ENCODE measurements around the gene GLB1L3. TPM values are rescaled to one million over a fixed set of nuclear protein-coding genes. Genes with fewer than 3 reads are reported as not detected.

The GLB1L3 gene
- total RNA-seq, 4 donors from 2014 or later, result not detected

GRCh38 chr11:134236834-134237556 lies 39.2 kb upstream of the GLB1L3 start:
- H3K4me3 ChIP-seq, result no peak overlapping the region
- in situ Hi-C loops (cut with MboI; ENCODE audit: low sequenced_read_pairs in 4 of 4), result no loop called here
- H3K4me1 ChIP-seq, result no peaks in the 10 kb centered on the region
- no peaks in the 10 kb centered on the region for H3K27me3 ChIP-seq
- TF ChIP-seq, protein P1, sequence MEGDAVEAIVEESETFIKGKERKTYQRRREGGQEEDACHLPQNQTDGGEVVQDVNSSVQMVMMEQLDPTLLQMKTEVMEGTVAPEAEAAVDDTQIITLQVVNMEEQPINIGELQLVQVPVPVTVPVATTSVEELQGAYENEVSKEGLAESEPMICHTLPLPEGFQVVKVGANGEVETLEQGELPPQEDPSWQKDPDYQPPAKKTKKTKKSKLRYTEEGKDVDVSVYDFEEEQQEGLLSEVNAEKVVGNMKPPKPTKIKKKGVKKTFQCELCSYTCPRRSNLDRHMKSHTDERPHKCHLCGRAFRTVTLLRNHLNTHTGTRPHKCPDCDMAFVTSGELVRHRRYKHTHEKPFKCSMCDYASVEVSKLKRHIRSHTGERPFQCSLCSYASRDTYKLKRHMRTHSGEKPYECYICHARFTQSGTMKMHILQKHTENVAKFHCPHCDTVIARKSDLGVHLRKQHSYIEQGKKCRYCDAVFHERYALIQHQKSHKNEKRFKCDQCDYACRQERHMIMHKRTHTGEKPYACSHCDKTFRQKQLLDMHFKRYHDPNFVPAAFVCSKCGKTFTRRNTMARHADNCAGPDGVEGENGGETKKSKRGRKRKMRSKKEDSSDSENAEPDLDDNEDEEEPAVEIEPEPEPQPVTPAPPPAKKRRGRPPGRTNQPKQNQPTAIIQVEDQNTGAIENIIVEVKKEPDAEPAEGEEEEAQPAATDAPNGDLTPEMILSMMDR (IDR thresholded peaks at IDR 0.05 in 4 of 5, conservative IDR thresholded peaks at IDR 0.05 in 1 of 5), result no peak
- TF ChIP-seq POLR2A (IDR thresholded peaks at IDR 0.05), result no peak
- H3K9me3 ChIP-seq, result no peaks in the 10 kb centered on the region
- H3K27ac ChIP-seq, result no peak overlapping the region
- ATAC-seq, result no peak
- intact Hi-C loops (cut with DNase I; ENCODE audit: low total_unique reads), result no loop called here
- DNase-seq, result no peak
- H3K36me3 ChIP-seq, result peaks cover 0 to 44% of the 10 kb centered on the region in 2 donors

- no peaks in the 10 kb centered on the region for H3K27me3 ChIP-seq
- intact Hi-C loops (cut with DNase I; ENCODE audit: low total_unique reads), result no loop called here
- H3K9me3 ChIP-seq, result no peaks in the 10 kb centered on the region
- no peak overlapping the region for H3K27ac ChIP-seq
- H3K4me1 ChIP-seq, result no peaks in the 10 kb centered on the region
- H3K4me3 ChIP-seq, result no peak overlapping the region
- in situ Hi-C loops (cut with MboI; ENCODE audit: low sequenced_read_pairs in 4 of 4), result no loop called here
- no peak for ATAC-seq
- TF ChIP-seq, protein P1 (IDR thresholded peaks at IDR 0.05 in 4 of 5, conservative IDR thresholded peaks at IDR 0.05 in 1 of 5), result no peak
- no peak for TF ChIP-seq POLR2A (IDR thresholded peaks at IDR 0.05)
- H3K36me3 ChIP-seq, result peaks cover 0 to 50% of the 10 kb centered on the region in 2 donors
- no peak for DNase-seq
These were observed 38.6 kb upstream of the GLB1L3 start for GRCh38 chr11:134237557-134237922.

- Histone ChIP-seq H3K4me1 (no peaks in the 10 kb centered on the region), H3K9me3 (no peaks in the 10 kb centered on the region), H3K27ac (no peak overlapping the region), H3K36me3 (peaks cover 0 to 64% of the 10 kb centered on the region in 2 donors), H3K4me3 (no peak overlapping the region), H3K27me3 (no peaks in the 10 kb centered on the region)
- no peak for DNase-seq
- intact Hi-C loops (cut with DNase I; ENCODE audit: low total_unique reads) (no loop called here), in situ Hi-C loops (cut with MboI; ENCODE audit: low sequenced_read_pairs in 4 of 4) (no loop called here)
- no peak for TF ChIP-seq POLR2A (IDR thresholded peaks at IDR 0.05)
- TF ChIP-seq, protein P1 (IDR thresholded peaks at IDR 0.05 in 4 of 5, conservative IDR thresholded peaks at IDR 0.05 in 1 of 5), result no peak
- ATAC-seq, result no peak
These were observed 37.2 kb upstream of the GLB1L3 start for GRCh38 chr11:134238956-134239355.

DNA sequence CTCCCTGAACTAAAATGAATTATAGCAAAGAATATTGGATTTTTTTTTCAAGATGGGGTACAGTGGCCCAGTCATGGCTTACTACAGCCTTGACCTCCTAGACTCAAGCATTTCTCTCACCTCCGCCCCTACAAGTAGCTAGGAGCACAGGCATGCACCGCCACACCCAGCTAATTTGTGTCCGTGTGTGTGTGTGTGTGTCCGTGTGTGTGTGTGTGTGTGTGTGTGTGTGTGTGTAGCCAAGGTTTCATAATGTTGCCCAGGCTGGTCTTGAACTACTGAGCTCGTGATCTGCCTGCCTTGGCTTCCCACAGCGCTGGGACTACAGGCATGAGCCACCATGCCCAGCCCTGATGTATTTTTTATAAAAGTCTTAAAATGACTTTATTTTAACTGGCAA lies 35.6 kb upstream of the GLB1L3 start:
- intact Hi-C loops (cut with DNase I; ENCODE audit: low total_unique reads) (no loop called here), in situ Hi-C loops (cut with MboI; ENCODE audit: low sequenced_read_pairs in 4 of 4) (no loop called here)
- H3K9me3 ChIP-seq, result no peaks in the 10 kb centered on the region
- peaks cover 0 to 77% of the 10 kb centered on the region in 2 donors for H3K36me3 ChIP-seq
- H3K4me3 ChIP-seq, result no peak overlapping the region
- ATAC-seq, result no peak
- H3K4me1 ChIP-seq, result no peaks in the 10 kb centered on the region
- DNase-seq, result no peak
- H3K27me3 ChIP-seq, result no peaks in the 10 kb centered on the region
- H3K27ac ChIP-seq, result no peak overlapping the region
- TF ChIP-seq, protein P1 (IDR thresholded peaks at IDR 0.05 in 4 of 5, conservative IDR thresholded peaks at IDR 0.05 in 1 of 5), result no peak
- no peak for TF ChIP-seq POLR2A (IDR thresholded peaks at IDR 0.05)

DNA sequence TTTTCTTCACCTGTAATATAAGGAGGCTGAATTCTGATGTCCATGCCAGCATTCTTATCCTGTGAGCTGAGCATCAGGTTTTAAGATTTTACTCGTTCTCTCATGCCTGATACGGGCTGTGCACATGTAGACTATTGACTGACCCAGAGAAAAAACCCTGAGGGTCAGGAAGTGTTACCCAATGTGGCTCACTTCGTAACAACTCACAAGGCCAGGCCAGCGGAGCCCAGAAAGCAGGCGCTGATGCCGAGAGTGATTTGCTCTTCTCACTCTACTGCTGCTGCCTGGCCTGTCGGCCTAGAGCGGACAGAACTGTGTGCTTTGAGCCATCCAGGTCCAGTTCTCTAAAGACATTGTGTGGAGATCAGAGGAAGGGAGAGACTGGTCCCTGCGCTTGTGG lies 33.8 kb upstream of the GLB1L3 start:
- DNase-seq, result no peak
- Histone ChIP-seq H3K9me3 (no peaks in the 10 kb centered on the region), H3K4me1 (no peaks in the 10 kb centered on the region), H3K27me3 (no peaks in the 10 kb centered on the region), H3K36me3 (peaks cover 0 to 85% of the 10 kb centered on the region in 2 donors), H3K4me3 (no peak overlapping the region), H3K27ac (no peak overlapping the region)
- TF ChIP-seq POLR2A (IDR thresholded peaks at IDR 0.05), result no peak
- TF ChIP-seq, protein P1 (IDR thresholded peaks at IDR 0.05 in 4 of 5, conservative IDR thresholded peaks at IDR 0.05 in 1 of 5), result no peak
- in situ Hi-C loops (cut with MboI; ENCODE audit: low sequenced_read_pairs in 4 of 4), result no loop called here
- ATAC-seq, result no peak
- intact Hi-C loops (cut with DNase I; ENCODE audit: low total_unique reads), result no loop called here

Measured in gastrocnemius medialis (tissue), 4 donors.